Gastroesophageal sphincter (tissue), 2 donors: ENCODE results near the gene MTCL3.

Source experiments
- EP300 ChIP-seq: sonication (generic); formaldehyde crosslinking; IDR thresholded peaks from one replicate; pipeline ENCODE4 v1.6.1; 2017; ENCODE audit warnings: antibody characterized with exemption, mild to moderate bottlenecking
- POLR2A ChIP-seq, 2 donors: fragments of 450-650 bp; IDR thresholded peaks; one replicate each; pipeline ENCODE4 v1.6.1; 2017; ENCODE audit warnings: antibody characterized with exemption in 2 of 2, mild to moderate bottlenecking in 2 of 2, moderate library complexity in 1 of 2

DNA sequence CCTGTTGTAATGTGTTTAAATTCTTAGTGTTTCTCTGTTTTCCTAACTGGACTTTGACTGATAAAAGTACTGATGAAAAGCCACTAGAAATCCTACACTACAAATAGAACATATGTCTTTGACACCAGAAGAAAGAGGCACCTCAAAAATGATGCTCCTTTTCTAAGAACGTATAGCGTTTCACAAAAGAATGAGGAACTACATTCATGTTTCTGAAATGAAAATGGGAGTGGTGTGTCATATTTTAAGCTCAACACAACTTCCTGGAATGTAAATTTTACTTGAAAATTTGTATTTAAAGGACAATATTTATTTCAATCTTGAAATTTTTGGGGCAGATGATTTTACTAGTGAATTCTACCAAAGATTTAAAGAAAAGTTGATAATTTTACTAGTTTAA, 95.2 kb downstream of the MTCL3 start:
- no peak for TF ChIP-seq POLR2A (IDR thresholded peaks at IDR 0.05)
- no peak for TF ChIP-seq EP300
